ENCODE measurements around the gene PDE3A. TPM values are rescaled to one million over a fixed set of nuclear protein-coding genes. Genes with fewer than 3 reads are reported as not detected.

The PDE3A gene
- total and polyA plus RNA-seq, 2 of the 4 experiments (the other 2 are of a cell fraction), result 0.09 to 0.18 TPM

GRCh38 chr12:20641106-20641505 lies 272.8 kb downstream of the PDE3A start:
- H3K36me3 ChIP-seq (ENCODE audit: control insufficient read depth, insufficient read depth, low read length), result no peaks in the 10 kb centered on the region
- no peak overlapping the region for H2BK5ac ChIP-seq (ENCODE audit: low read depth, low read length, poor library complexity, severe bottlenecking)
- no peaks in the 10 kb centered on the region for H3K27me3 ChIP-seq (ENCODE audit: control insufficient read depth, insufficient read depth, low read length)
- in situ Hi-C loops (cut with MboI; ENCODE audit: low sequenced_read_pairs), result loop anchor here (10.0 to 25.0 kb wide), 2 partner anchors 534 to 796 kb away; partner anchors contain the start of gene PYROXD1
- no peak overlapping the region for H3K56ac ChIP-seq (ENCODE audit: extremely low read depth, insufficient read depth, low read length)
- no peaks in the 10 kb centered on the region for H3K9me3 ChIP-seq (ENCODE audit: control insufficient read depth, insufficient read depth, low read length)
- H3K4me1 ChIP-seq (ENCODE audit: control insufficient read depth, insufficient read depth, low read length), result no peaks in the 10 kb centered on the region
- H4K91ac ChIP-seq (ENCODE audit: insufficient read depth, low read depth, low read length), result no peak overlapping the region
- CTCF ChIA-PET, result no interaction called here
- no peaks in the 10 kb centered on the region for H3K79me1 ChIP-seq (ENCODE audit: low read depth in 1 of 2, low read length in 2 of 2)
- no peak overlapping the region for H4K8ac ChIP-seq (ENCODE audit: low read depth in 2 of 2, low read length in 2 of 2)
- no peak overlapping the region for H3K4ac ChIP-seq (ENCODE audit: low read depth, low read length)
- 90% methylated on average over 1 of the region's 3 CpGs; no CpG with 5 or more reads in 1 of the 2 experiments for WGBS, 2 experiments (ENCODE audit: extremely low coverage in 2 of 2, insufficient read length in 1 of 2)
- no peak overlapping the region for H2AFZ ChIP-seq (replicated peaks; ENCODE audit: low read length, poor library complexity)
- intact Hi-C loops (cut with micrococcal nuclease), result loop anchor here (10.0 kb wide), 1 partner anchor 814 kb away; no protein-coding TSS in a partner anchor
- H2AK9ac ChIP-seq (replicated peaks; ENCODE audit: low read depth, low read length, poor library complexity), result no peak overlapping the region
- no peak overlapping the region for H2BK15ac ChIP-seq (ENCODE audit: low read depth, low read length)
- H2BK20ac ChIP-seq (ENCODE audit: low read depth, low read length), result no peak overlapping the region
- TF ChIP-seq ELK1 (IDR thresholded peaks at IDR 0.05; ENCODE audit: borderline replicate concordance, low read depth, low read length) (no peak), MAFK (IDR thresholded peaks at IDR 0.05; ENCODE audit: low read depth, low read length) (no peak), FOS (IDR thresholded peaks at IDR 0.05; ENCODE audit: low read depth, low read length) (no peak), RAD21 (IDR thresholded peaks at IDR 0.05; ENCODE audit: low read length) (no peak), NFE2L2 (IDR thresholded peaks at IDR 0.05; ENCODE audit: low read depth, low read length) (no peak), CTCF (conservative IDR thresholded peaks at IDR 0.05; ENCODE audit: low read depth, low read length) (no peak), BHLHE40 (IDR thresholded peaks at IDR 0.05; ENCODE audit: low read depth, low read length) (no peak), POLR2A (IDR thresholded peaks at IDR 0.05; ENCODE audit: low read depth, low read length) (no peak), MXI1 (IDR thresholded peaks at IDR 0.05; ENCODE audit: borderline replicate concordance, low read depth, low read length) (no peak), CEBPB (IDR thresholded peaks at IDR 0.05; ENCODE audit: low read depth, low read length) (no peak), CHD1 (IDR thresholded peaks at IDR 0.05; ENCODE audit: low read depth, low read length) (no peak), MAZ (IDR thresholded peaks at IDR 0.05; ENCODE audit: borderline replicate concordance, low read depth, low read length) (no peak), USF2 (IDR thresholded peaks at IDR 0.05; ENCODE audit: low read depth, low read length) (no peak), RFX5 (IDR thresholded peaks at IDR 0.05; ENCODE audit: low read depth, low read length) (no peak), SMC3 (IDR thresholded peaks at IDR 0.05; ENCODE audit: low read depth, low read length) (no peak), RCOR1 (IDR thresholded peaks at IDR 0.05; ENCODE audit: insufficient replicate concordance, low read length) (no peak)
- no peaks in the 10 kb centered on the region for H3K9me1 ChIP-seq (ENCODE audit: insufficient read depth, low read length)
- H2AK5ac ChIP-seq (ENCODE audit: low read depth, low read length), result no peak overlapping the region
- H3K9ac ChIP-seq (ENCODE audit: low read depth, low read length), result no peak overlapping the region
- H3K27ac ChIP-seq (ENCODE audit: insufficient read depth, low read length), result no peak overlapping the region
- H3K14ac ChIP-seq (replicated peaks; ENCODE audit: low read depth, low read length), result no peak overlapping the region
- DNase-seq (no peak), ATAC-seq (ENCODE audit: low read depth) (no peak)
- no peak overlapping the region for H3K4me2 ChIP-seq (ENCODE audit: low read depth, low read length)
- dilution Hi-C loops (cut with HindIII; ENCODE audit: low sequenced_read_pairs, unreplicated experiment), result no loop called here
- no peak overlapping the region for H2BK120ac ChIP-seq (ENCODE audit: low read depth, low read length)
- H3K4me3 ChIP-seq (ENCODE audit: insufficient read depth, low read depth, low read length), result no peak overlapping the region
- no peak overlapping the region for H4K5ac ChIP-seq (ENCODE audit: low read depth, low read length)
- H4K20me1 ChIP-seq (ENCODE audit: insufficient read depth, low read length), result no peaks in the 10 kb centered on the region
- POLR2A ChIA-PET (ENCODE audit: unreplicated experiment), result no interaction called here
- H3K18ac ChIP-seq (ENCODE audit: low read depth, low read length), result no peak overlapping the region
- no TSS peak for BruUV-seq (replicated peaks)
- no peak overlapping the region for H3K23ac ChIP-seq (ENCODE audit: low read depth, low read length)

All from IMR-90 (cell line).